Brain microvascular endothelial cell (primary cell): ENCODE measurements around the gene FSTL4.
"Not testable (repeated sequence)": the region's sequence is repeated elsewhere in the genome, so short reads cannot be mapped to it uniquely, and the experiment has no call there.

Source experiments
- DNase-seq: peaks from one replicate; pipeline ENCODE4 v3.0.0-alpha.2; 2020
- H3K27ac ChIP-seq: fragments of 250-450 bp; sonication (Bioruptor Pico); 2 replicates; pipeline ENCODE4 v1.5.1; 2020; ENCODE audit warnings: mild to moderate bottlenecking, moderate library complexity
- H3K27me3 ChIP-seq: fragments of 250-450 bp; sonication (Bioruptor Pico); replicated peaks from 2 replicates; pipeline ENCODE4 v1.5.1; 2020; ENCODE audit warnings: mild to moderate bottlenecking
- H3K36me3 ChIP-seq: fragments of 250-450 bp; sonication (Bioruptor Pico); replicated peaks from 2 replicates; pipeline ENCODE4 v1.5.1; 2020; ENCODE audit warnings: mild to moderate bottlenecking
- H3K4me3 ChIP-seq: 2 replicates; pipeline ENCODE4 v1.5.1; 2011; ENCODE audit warnings: low read depth, mild to moderate bottlenecking, control low read depth, low read length, moderate library complexity
- in situ Hi-C: cut with HindIII; loops from 2 replicates; pipeline ENCODE4 v1.10.0; 2017; ENCODE audit warnings: low sequenced_read_pairs, low pct_ligation_motif_present
- TF ChIP-seq, protein P1 (sequence below): IDR thresholded peaks from 2 replicates; pipeline ENCODE4 v1.5.1; 2011; ENCODE audit warnings: low read depth, mild to moderate bottlenecking, moderate library complexity, low read length, control low read depth, inconsistent platforms; ENCODE audit errors: missing control alignments

FSTL4 gene

DNA sequence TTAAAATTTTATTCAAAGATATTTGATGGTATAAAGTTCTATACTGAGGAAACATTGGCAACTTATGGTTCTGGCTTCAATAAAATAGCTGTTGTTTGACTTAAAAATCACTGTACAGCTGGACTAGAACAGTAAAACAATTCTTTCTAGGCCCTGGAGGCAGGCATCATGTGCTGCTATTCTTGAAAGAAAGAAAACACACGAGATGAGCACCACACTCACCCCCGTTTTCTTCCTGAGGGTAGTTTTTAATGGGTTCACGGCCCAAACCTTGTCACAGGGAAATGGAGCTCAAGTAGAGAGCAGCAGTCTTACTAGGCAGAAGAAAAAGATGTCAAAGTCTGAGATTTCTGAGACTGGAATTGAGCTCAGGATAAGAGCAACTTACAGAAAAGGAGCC is 68.0 kb downstream of the FSTL4 start:
- in situ Hi-C loops, result no loop called here
- DNase-seq, result no peak
- TF ChIP-seq, protein P1, sequence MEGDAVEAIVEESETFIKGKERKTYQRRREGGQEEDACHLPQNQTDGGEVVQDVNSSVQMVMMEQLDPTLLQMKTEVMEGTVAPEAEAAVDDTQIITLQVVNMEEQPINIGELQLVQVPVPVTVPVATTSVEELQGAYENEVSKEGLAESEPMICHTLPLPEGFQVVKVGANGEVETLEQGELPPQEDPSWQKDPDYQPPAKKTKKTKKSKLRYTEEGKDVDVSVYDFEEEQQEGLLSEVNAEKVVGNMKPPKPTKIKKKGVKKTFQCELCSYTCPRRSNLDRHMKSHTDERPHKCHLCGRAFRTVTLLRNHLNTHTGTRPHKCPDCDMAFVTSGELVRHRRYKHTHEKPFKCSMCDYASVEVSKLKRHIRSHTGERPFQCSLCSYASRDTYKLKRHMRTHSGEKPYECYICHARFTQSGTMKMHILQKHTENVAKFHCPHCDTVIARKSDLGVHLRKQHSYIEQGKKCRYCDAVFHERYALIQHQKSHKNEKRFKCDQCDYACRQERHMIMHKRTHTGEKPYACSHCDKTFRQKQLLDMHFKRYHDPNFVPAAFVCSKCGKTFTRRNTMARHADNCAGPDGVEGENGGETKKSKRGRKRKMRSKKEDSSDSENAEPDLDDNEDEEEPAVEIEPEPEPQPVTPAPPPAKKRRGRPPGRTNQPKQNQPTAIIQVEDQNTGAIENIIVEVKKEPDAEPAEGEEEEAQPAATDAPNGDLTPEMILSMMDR, result no peak
- Histone ChIP-seq H3K27ac (no peak overlapping the region), H3K36me3 (no peaks in the 10 kb centered on the region), H3K27me3 (peaks cover 4% of the 10 kb centered on the region), H3K4me3 (no peak overlapping the region)

DNA sequence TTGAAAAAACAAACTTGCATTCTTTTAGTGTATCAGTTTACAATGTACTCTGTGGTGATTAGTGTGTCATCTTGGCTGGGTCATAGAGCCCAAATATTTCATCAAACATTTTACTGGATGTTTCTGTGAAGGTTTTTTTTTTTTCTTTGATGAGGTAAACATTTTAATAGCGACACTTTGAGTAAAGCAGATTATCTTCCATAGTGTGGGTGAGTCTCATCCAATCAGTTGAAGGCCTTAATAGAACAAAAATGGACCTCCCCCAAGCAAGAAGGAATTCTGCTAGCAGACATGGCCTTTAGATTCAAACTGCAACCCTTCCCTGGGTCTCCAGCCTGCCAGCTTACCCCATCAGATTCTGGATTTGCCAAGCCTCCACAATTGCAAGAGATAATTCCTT is 72.5 kb downstream of the FSTL4 start:
- no peaks in the 10 kb centered on the region for H3K36me3 ChIP-seq
- H3K27ac ChIP-seq, result no peak overlapping the region
- TF ChIP-seq, protein P1, result no peak
- in situ Hi-C loops, result no loop called here
- DNase-seq, result no peak
- peaks cover 4% of the 10 kb centered on the region for H3K27me3 ChIP-seq
- H3K4me3 ChIP-seq, result no peak overlapping the region

DNA sequence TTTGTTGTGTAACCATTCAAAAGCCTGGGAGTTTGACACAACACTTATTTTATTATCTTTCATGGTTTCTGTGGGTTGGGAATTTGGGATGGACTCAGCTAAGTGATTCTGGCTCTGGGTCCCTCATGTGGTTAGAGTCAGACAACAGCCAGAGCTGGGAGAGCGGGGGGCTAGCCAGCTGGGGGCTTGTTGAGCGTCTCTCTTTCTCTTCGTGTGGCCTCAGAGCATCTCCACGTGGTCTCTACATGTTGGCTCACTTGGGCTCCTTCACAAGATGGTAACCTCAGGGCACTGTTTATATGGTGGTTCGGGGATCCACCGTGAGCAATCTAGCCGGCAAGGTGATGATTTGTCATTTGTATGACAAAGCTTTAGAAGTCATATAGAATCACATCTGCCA is 73.6 kb downstream of the FSTL4 start:
- peaks cover 4% of the 10 kb centered on the region for H3K27me3 ChIP-seq
- no peak for DNase-seq
- in situ Hi-C loops, result no loop called here
- no peak overlapping the region for H3K4me3 ChIP-seq
- H3K27ac ChIP-seq, result no peak overlapping the region
- TF ChIP-seq, protein P1, result no peak
- H3K36me3 ChIP-seq, result no peaks in the 10 kb centered on the region

DNA sequence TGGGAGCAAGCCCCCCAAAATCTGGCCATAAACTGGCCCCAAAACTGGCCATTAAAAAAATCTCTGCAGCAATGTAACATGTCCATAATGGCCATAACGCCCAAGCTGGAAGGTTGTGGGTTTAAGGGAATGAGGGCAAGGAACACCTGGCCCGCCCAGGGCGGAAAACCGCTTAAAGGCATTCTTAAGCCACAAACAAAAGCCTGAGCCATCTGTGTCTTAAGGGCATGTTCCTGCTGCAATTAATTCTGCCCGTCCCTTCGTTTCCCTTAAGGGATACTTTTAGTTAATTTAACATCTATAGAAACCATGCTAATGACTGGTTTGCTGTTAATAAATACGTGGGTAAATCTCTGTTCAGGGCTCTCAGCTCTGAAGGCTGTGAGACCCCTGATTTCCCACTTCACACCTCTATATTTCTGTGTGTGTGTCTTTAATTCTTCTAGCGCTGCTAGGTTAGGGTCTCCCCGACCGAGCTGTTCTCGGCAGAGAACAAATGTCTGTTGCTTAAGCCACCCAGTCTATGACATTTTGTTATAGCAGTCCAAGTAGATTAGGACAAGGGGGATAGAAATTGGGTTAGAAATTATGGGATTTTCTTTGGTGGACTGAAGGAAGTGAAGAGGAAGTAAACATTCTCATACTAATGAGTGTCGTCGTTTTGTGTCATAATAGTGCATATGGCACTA is 77.0 kb downstream of the FSTL4 start:
- H3K27ac ChIP-seq, H3K36me3 ChIP-seq, H3K4me3 ChIP-seq, in situ Hi-C loops, DNase-seq, H3K27me3 ChIP-seq: not testable (repeated sequence)

DNA sequence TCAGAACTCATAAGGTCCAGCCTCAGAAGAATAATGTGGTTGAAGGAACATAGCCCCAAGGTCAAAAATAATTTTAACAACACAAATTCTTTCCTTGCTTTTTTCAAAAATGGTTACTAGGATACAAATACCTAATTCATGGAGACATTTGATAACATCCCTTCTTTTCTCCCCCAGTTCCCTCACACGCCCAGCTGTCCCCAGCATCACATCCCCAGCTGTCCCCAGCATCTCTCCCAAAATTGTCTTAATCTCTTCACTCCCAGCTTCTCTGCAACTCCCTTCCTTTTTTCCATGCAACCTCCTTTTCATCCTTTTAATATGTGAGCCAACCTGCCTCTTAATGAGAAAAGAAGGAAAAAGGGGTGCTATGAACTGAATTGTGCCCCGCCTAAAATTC is 77.8 kb downstream of the FSTL4 start:
- no peak overlapping the region for H3K27ac ChIP-seq
- H3K36me3 ChIP-seq, result no peaks in the 10 kb centered on the region
- H3K27me3 ChIP-seq, result no peaks in the 10 kb centered on the region
- no peak for DNase-seq
- in situ Hi-C loops, result no loop called here
- H3K4me3 ChIP-seq, result no peak overlapping the region
- TF ChIP-seq, protein P1, result no peak

DNA sequence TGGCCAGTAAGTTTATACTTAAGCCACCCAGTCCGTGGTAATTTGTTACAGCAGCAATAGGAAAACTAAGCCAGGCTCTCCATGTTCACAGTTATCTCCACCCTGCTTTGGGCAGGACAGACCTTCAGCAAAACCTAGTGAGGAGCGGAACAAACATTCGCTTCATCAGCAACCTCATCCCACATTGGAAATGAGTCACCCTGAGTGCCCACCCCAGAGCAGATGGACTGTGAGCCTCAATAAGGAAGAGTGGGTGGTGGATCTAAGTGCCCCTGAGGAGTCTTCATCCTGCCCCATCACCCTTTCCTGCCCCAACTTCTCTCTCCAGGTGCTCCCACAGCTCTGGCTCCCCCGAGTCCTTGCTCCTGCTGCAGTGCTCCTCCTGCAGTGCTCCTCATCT is 78.8 kb downstream of the FSTL4 start:
- DNase-seq, result no peak
- H3K27me3 ChIP-seq, result no peaks in the 10 kb centered on the region
- in situ Hi-C loops, result no loop called here
- H3K4me3 ChIP-seq, result no peak overlapping the region
- H3K27ac ChIP-seq, result no peak overlapping the region
- TF ChIP-seq, protein P1, result no peak
- H3K36me3 ChIP-seq, result no peaks in the 10 kb centered on the region
